HUDEP-2 (cell line): ENCODE data around the gene CROT.

Source experiments
- DNase-seq, 76 experiments: peaks; one replicate each; lab custom pipeline; 2025; ENCODE audit not compliant: unreplicated experiment in 76 of 76; lab: John Stamatoyannopoulos, UW

CROT gene, protein sequence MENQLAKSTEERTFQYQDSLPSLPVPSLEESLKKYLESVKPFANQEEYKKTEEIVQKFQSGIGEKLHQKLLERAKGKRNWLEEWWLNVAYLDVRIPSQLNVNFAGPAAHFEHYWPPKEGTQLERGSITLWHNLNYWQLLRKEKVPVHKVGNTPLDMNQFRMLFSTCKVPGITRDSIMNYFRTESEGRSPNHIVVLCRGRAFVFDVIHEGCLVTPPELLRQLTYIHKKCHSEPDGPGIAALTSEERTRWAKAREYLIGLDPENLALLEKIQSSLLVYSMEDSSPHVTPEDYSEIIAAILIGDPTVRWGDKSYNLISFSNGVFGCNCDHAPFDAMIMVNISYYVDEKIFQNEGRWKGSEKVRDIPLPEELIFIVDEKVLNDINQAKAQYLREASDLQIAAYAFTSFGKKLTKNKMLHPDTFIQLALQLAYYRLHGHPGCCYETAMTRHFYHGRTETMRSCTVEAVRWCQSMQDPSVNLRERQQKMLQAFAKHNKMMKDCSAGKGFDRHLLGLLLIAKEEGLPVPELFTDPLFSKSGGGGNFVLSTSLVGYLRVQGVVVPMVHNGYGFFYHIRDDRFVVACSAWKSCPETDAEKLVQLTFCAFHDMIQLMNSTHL

DNA sequence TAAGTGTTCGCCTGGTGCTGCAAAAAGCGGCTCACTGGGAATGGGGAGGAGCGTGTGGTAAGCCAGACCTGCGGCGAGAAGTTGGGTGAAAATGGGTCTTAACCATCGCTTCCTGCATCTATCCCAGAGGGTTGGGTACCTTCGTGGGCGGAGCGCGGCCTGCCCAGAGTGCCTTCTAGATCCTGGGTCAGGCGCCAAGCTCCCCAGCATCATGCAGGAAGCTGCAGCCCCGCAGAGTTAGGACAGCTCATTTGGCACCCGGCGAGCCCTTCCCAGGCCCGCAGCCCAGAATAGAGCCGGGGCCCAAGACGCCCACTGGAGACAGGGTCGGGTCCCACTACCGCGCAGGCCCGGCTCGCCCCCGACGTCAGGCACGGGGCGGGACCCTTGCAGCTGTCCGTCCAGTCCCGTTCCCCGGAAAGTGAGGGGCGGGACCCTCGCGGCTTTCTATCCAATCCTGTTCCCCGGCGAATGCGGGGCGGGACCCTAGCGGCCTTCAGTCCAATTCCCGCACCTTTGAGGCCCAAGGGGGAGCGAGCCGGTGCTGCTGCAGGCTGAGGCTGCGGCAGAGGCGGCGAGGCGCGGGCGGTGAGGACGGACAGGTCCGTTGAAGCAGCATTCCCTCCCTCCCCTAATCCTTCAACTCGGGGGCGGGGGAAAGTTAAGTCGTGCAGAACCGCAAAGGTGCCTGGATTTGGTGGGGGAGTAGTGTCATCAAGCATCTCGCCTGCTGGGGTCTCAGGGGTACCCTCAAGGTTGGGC, at the start of gene CROT:
Gene CROT (plus strand): TSS at position 499 of the 762 bp plus-strand sequence. CDS start 3,405 bp downstream, outside the sequence.
- DNase-seq = peak in 74 of 76 experiments; percentile 25 to 92 (median 81)

DNA sequence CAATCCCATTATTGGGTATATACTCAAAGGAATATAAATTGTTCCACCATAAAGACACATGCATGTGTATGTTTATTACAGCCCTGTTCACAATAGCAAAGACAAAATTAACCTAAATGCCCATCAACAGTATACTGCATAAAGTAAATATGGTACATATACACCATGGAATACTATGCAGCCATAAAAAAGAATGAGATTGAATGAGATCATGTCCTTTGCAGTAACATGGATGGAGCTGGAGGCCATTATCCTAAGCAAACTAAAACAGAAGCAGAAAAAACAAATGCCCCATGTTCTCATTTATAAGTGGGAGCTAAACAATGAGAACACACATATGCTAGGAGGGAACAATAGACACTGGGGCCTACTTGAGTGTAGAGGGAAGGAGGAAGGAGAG, 44.7 kb upstream of the CROT start:
- DNase-seq = no peak

DNA sequence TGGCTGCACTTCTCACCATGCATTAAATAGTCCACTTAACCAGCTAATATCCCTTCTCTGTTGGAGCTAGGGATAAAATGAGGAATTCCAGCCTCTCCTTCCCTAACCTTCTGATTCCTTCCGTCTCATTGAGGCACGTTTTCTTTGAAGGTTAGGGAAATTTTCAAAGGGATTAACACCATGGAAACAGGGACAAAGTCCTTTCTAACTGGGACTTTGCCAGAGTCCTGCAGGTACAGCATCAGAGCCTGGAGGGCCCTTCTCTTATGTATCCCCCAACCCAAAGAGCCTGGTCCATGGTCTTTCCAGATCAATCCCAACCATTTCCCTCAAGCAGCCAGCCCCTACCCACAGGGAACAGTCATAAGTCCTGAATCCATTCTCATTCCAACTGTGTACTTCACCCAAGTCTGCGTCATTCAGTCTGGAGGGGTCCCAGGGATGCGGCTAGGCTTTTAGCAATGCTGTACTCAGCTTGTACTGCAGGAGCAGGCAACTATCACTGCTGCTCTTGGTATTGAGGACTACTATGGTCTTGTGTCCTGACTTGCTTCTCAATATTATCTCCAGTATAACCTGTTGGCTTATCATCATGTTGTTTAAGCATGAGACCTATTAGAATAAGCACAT, 34.6 kb upstream of the CROT start:
- no peak for DNase-seq

DNA sequence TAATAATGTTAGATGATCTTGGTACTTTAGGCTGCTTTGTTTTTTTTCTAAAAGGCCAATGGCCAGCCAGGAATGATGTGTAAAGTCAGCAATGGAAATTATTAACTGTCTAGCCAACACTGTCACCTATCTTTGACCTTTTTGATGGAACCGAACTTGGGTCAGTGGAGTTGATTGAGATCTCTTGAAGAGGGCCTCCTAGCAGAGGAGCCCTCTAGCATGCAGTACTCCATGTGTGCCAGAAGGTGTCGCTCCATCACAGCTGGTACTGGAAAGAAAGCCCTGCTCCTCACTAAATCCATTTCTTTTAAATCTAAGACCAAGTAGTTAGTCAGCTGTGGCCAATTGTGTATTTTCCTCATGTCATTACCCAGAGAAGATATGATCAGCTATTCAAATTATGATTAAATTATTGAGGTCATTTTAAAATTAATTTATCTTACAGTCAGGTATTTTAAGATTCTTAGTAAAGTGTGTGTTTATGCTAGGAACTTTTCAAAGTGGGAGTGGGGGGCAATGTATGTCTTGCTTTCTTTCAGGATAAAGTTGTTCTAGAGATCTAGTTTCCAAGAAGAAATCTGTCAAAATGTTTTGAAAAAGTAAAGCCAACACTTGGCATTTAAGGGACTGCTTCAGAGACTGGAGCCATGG, 33.1 kb upstream of the CROT start:
- peak in 47 of 76 experiments; percentile 2 to 72 (median 23) for DNase-seq

DNA sequence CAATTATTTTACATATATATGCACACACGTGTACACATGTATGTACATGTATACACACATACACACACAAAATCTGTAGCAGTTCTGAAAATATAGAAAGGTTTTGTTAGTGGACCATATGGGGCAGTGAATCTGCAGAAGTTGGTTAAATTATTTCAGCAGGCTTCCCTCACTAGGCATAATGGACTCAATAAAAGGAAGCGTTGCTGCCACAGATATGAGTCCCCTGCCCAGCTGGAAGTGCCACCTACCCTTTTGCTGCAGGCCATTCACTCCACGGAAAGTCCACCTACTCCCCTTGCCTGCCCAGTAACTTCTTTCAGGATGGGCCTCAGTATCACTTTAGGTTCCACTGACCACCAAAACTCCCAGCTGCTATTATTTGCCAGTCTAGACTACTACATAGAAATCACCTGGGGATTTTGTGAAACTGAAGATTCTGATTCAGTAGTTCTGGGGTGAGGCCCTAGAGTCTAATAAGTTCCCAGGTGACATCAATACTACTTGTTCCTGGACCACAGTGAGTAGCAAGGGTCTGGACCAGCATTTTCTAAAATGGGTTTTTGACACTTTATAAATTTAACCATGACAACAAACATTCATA, 29.3 kb upstream of the CROT start:
- no peak for DNase-seq

DNA sequence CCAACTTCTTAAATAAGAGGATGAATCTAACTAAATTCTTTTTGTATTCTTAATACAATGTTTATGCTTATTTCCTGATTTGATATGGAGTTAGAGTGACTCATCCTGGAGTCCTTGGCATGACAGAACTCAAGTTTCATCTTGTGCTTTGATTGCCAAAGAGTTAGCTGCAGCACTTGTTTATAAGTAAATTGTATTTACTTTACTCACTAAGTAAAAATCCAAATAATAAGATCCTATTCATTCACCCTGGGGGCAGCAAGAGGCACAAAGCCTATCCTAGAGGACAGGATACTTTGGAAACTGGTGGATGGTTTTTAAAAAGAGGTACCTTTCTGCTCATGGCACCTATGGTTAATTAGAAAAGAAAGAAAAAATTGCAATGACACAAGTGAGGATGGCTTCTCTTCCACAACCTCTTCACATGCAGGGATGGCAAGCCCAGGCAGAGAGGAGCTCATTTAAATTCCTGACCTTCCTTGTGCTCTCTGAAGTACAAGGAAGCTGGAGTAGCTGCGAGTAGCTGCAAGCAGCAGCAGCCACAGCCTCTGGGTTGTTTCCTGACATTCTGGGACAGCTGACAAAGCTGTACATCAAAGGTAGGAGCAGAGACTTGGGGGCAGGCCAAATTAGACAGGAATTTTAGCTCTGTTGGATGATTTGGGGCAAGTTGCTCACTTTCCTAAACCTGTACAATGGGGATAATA, 28.5 kb upstream of the CROT start:
- DNase-seq = no peak

DNA sequence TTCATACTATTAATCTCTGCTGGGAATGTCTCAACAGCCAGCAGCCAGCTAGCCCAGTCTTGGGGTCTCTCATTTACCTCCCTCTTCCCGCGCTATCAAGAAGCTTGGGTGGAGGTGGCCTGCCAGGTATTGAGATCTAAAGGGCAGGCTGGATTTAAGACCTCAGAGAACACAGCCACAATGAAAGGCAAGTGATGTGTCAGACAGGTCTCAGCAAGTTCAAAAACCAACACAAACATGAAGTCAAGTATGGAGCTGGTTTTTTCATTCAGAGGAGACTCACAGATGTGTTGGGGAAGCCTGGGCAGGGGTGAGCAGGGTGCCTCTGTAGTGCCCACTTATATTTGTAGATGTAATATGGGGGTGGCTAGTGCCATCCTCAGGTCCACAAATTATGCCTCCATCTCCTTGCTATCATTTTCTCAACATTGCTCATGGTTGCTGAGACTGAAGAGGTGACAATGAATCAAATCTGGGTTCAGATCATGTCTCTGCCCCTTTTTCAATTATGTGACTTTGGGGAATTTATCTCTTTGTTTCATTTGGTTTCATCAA, 27.7 kb upstream of the CROT start:
- no peak for DNase-seq

DNA sequence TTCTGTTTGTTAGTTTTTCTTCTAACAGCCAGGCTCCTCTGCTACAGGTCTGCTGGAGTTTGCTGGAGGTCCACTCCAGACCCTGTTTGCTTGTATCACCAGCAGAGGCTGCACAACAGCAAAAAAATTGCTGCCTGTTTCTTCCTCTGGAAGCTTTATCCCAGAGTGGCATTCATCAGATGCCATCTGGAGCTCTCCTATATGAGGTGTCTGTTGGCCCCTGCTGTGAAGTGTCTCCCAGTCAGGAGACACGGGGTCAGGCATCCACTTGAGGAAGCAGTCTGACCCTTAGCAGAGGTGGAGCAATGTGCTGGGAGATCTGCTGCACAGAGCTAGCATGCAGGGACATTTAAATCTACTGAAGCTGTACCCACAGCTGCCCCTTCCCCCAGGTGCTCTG, 26.7 kb upstream of the CROT start:
- no peak for DNase-seq

DNA sequence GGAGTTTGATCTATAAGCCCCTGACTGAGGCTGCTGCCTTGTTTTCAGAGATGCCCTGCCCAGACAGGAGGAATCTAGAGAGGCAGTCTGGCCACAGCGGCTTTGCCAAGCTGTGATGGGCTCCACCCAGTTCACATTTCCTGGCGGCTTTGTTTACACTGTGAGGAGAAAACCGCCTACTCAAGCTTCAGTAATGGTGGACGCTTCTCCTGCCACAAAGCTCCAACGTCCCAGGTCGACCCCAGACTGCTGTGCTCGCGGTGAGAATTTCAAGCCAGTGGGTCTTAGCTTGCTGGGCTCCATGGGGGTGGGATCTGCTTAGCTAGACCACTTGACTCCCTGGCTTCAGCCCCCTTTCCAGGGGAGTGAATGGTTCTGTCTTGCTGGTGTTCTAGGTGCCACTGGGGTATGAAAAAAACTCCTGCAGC, 26.3 kb upstream of the CROT start:
- DNase-seq = peak in 6 of 76 experiments; percentile 4 to 26 (median 10)

DNA sequence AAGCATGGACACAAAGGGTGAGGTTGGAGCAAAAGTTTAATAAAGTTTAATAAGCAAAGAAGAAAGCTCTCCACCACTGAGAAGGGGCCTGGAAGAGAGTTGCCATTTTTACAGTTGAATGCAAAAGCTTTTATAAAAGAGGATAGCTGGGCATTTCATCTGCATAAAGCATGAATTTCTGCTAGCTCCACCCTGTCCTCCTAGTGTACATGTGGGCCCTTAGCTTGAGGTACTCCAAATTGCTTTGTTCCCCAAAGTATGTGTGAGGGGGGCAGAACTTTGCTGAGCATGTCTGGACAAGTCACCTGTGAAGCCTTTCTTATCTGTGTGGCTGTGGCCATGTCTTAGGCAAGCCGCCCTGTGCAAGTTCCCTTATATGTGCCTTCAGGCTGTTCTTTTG, 22.6 kb upstream of the CROT start:
- no peak for DNase-seq

DNA sequence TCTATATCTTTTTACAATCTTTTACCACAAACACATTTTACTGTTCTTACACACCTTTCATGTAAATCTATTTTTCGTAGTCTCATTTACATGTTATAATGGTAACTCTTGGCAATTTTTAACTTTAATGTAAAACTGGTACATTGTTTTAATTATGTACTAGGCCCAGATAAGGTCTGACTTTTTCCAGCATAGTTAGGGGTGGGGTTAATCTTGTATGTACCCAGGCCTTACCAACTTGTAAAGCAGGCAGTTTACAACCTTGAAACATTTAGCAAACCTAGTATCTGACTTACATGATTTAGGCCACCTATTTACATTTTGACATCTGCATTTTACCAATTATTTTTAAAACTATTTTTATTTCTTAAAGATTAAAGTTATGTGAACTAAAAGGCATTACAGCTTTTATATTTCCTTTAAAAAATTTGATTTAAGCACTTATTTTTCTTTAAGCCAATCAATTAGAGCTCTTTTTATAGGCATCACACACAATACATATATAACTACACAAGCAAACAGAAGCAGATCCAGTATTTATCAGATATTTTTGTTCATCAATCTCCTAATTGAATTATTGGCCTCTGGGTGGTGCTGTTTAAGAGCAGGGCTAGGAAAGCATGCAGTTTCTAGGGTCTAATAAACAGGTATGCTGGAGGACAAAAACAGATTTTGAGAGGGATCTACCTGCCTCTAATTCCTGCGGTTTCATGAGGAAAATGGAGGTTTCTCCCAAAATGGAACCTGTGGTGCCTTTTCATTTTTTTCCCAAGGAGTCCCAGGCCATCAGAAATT, 19.7 kb upstream of the CROT start:
- no peak for DNase-seq

DNA sequence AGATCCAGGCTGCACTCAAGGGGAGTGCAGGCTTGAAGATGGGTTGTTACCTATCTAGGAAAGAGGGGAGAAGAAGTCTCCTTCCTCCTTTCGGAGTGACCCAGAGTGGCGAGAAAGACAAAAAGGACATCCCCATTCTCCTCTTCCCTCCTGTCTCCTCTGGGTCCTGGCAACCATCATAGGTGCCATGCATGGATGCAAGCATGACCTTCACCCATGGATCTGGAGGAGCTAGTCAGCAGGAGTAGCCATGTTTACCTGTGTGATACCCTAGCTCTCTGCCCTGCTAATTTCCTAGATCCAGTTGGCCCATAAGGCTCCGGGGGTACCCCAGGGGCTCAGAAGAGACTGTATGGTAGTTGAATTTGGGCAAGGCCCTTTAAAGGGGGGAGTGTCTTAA, 17.2 kb upstream of the CROT start:
- peak in 3 of 76 experiments; percentile 1 to 3 (median 3) for DNase-seq

DNA sequence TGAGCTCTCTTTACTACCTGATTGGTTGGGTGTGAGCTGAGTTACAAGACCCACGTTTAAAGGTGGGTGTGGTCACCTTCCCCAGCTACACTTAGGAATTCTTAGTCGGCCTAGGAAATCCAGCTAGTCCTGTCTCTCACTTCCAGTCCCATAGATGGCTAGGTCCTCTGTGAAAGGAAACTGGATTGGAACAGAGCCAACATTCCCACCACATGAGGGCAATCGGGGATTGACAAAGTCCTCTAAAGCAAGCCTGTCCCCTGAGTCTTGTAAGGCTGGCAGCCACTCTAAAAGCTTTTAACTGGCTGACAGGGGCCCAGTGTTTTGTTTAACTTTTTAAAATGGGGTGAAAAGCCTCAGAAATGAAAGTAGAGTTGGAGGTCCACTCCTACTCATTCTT, 15.1 kb upstream of the CROT start:
- DNase-seq = no peak

DNA sequence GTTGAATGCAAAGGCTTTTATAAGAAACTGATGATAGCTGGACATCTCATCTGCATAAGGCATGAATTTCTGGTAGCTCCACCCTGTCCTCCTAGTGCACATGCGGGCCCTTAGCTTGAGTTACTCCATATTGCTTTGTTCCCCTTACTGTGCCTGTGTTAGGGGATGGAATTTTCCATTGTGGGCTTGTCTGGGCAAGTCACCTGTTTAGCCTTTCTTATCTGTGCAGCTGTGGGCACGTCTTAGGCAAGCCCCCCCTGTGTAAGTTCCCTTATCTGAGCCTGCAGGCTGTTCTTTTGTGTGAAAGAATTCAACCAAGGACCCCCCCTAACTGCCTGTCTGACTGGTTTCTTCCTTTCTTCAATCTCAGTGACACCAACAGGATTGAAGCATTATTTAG, 14.5 kb upstream of the CROT start:
- peak in 33 of 76 experiments; percentile 1 to 77 (median 22) for DNase-seq

DNA sequence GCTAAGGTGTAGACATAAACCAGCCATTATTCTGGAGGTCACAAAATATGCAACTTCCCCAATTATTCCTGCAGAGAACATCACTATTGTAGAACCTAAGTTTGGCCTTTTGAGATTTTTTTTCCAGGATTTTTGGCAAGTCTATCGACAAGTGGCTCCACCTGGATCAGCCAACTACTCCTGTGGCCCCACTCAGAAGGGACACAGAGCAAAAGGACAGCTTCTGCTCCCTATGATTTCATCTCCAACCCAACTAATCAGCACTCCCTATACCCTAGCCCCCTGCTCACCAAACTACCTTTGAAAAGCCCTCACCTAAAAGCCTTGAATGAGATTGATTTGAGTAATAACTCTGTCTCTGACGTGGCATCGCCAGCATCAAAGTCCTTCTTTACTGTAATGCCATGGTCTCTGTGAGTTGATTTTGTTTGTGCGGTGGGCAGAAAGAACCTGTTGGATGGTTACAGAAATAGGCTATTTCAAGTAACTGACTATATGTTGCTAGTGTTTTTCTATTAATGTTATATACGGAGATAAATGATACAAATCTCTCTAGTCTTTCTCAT, 13.7 kb upstream of the CROT start:
- no peak for DNase-seq

DNA sequence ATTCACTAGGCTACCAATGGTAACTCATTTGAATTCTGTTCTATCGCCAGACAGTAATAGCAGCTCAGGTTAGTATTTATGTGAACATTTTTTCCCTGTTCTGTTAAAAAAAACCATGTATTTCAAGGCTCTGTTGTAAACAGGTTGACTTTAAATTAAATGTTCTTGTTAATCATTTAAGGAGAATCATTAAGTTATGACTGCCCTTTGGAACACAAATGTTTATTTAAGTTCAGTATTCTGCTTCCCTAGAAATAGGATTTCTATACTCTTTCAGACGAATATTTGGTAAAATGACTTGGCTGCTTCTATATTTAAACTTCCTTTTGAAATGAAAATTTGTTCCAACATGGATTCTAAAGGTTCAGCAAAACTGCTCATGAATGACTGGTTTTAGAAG, 13.1 kb upstream of the CROT start:
- no peak for DNase-seq

DNA sequence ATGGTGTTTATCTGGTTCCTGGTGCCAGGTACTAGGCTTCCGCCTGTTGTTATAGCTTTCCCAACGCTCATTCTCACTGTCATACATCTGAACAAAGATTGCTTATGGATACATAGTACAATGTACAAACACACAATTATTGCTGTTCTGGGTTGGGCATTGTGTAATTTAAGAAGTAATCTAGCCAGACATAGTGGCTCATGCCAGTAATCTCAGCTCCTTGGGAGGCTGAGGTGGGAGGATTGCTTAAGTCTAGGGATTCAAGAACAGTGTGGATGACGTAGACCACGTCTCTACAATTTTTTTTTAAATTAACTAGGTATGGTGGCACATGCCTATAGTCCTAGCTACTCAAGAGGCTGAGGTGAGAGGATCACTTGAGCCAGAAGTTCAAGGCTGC, 9.3 kb upstream of the CROT start:
- no peak for DNase-seq

DNA sequence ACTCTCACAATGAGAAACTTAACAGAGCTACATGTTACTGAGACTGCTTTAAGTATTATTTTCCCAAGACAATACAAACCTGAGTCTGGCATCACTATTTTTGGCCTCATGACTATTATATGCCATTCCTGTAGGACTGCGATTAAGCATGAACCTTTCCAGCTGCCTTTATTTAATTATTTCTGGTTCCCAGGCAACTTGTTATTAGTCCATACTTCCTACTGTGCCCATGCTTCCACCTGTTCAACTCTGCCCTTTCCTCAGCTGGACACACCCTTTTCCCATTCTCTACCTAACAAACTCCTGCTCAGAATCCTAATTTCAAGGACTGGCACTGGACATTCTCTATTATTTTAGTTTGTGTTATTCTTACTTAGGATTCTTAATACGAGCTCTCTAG, 8.1 kb upstream of the CROT start:
- no peak for DNase-seq
